SK-MEL-5 (cell line): Measurements from ENCODE around the gene BTN2A1. TPM values are rescaled to one million over a fixed set of nuclear protein-coding genes. Genes with fewer than 3 reads are reported as not detected.
"Not testable (repeated sequence)": the region's sequence is repeated elsewhere in the genome, so short reads cannot be mapped to it uniquely, and the experiment has no call there.

Experiments
- DNase-seq: peaks from one replicate; pipeline ENCODE4 v3.0.0-alpha.2; 2016; ENCODE audit warnings: low read depth, low spot score
- in situ Hi-C: cut with HindIII; loops from 2 replicates; pipeline ENCODE4 v1.10.0; 2016; ENCODE audit warnings: low sequenced_read_pairs, high pct_unique_total_duplicates, low pct_unique_long_range_greater_than_20kb
- small RNA-seq, 2 experiments: library from RNA; depleted of rRNA; stranded (forward); fragments of <200 nt; gene quantifications; one replicate each; pipeline ENCODE3, GENCODE V24; 2014
- total RNA-seq: library from RNA; depleted of rRNA; stranded (reverse); fragments of >200 nt; shearing (Covaris generic); gene quantifications from 2 replicates; pipeline ENCODE4 v1.2.3, GENCODE V29; 2014; rRNA removed

BTN2A1 gene
- total RNA-seq, 1 experiment from 2014 or later = 15.1 TPM

DNA sequence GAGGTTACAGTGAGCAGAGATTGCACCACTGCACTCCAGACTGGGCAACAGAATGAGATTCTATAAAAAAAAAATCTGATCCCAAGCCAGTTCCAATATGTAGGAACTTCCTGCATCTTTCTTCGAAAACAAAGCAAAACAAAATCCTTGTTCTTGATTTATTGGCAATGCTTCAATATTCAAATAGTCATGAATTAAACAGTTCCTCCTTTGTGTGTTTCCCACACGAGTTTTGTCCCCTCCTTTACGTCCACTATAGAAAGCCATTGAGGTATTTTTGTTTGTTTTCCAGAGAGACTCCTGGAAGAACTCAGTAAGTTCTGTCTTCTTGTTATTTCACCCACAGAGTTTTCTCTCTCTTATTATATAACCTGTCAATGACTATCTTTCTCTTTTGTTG lies 49.9 kb downstream of the BTN2A1 start:
- DNase-seq = peak; percentile 16
- in situ Hi-C loops = no loop called here

- DNase-seq, in situ Hi-C loops: not testable (repeated sequence)
Observed at GRCh38 chr6:26511033-26511432, 53.3 kb downstream of the BTN2A1 start.

DNA sequence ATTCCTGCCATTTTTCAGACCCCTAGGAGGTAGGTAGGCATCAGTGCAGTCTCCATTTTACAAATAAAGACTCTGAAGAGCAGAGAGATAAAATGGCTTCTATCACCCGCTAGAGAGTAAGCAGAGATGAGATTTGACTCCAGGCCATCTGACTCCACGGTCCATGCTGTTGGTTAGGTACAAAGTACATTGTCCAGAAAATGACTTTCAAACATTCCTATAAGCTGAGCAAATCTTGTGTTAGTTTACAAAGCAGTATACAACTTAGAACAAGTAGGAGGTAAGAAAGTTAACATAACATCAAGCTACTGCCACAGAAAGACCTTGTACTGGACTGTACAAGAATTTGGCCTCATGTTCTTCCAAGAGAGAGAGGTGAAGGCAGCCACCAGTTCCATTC lies 57.2 kb downstream of the BTN2A1 start:
- in situ Hi-C loops = no loop called here
- DNase-seq = no peak

DNA sequence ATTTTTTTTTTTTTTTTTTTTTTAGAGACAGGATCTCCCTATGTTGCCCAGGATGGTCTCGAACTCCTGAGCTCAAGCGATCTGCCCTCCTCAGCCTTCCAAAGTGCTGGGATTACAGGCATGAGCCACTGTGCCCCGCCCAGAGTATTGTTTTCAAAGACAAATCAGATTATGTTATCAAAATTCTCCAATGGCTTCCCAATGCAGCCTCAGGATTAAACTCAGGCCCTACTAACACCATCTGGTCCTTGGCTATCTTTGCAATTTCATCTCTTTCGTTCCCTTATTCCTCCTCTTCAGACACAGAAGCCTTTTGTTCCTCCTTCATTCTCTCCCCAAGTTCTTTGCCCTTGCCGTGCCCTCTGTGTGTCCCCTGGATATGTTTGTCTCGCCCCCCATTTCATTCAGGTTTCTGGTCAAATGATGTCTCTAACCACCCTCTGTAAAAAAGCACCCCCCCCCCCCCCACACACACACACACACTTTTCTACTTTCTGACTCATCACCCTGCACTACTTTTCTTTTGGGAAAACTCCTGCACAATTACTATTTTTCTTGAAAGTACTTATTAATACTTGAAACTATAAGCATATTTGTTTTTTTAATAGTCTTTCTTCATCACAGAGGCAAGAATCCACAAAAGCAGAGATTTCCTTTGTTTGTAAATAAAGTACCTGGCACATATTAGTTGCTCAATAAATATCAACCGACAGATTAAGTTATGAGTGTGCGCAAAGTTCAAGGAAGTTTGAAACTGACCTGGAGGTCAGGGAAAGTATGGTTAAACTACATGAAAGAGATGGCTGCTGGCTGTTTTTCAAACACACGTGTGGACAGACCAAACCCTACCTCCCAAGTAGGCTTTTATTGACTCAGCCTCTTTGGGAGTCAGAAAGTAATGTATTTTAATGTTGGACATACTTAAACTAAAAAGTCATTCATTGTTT lies 59.0 kb downstream of the BTN2A1 start:
- in situ Hi-C loops = no loop called here
- no peak for DNase-seq

Small RNA genes within 50 kb of the gene (small RNA-seq; reads per million reads assigned to genes)
- 0 reads per million in 2 experiments for gene RNU6-502P

Other genes with a start within 250 kb of the BTN2A1 start
- gene BTN3A2, start 92.8 kb upstream of the BTN2A1 start, total RNA-seq = 50.9 and 54.3 TPM in 2 replicates
- gene BTN2A2, start 74.8 kb upstream of the BTN2A1 start, total RNA-seq = 56.0 and 62.1 TPM in 2 replicates
- 23.7 and 29.1 TPM in 2 replicates for gene BTN3A1, start 55.7 kb upstream of the BTN2A1 start, total RNA-seq
- 9.1 and 9.9 TPM in 2 replicates for gene BTN3A3, start 17.5 kb upstream of the BTN2A1 start, total RNA-seq
- not detected in 2 replicates for gene BTN1A1, start 42.3 kb downstream of the BTN2A1 start, total RNA-seq
- 86.1 and 103 TPM in 2 replicates for gene HMGN4, start 80.4 kb downstream of the BTN2A1 start, total RNA-seq
- gene ABT1, start 139.0 kb downstream of the BTN2A1 start, total RNA-seq = 34.3 and 35.1 TPM in 2 replicates
- gene ZNF322, start 201.8 kb downstream of the BTN2A1 start, total RNA-seq = 47.5 and 54.1 TPM in 2 replicates